OCI-LY1 (cell line): ENCODE results near the gene LSM8.

Source experiments
- CTCF ChIP-seq: fragments of 200-600 bp; sonication (generic), shearing (Covaris generic); IDR thresholded peaks from 2 replicates; pipeline ENCODE4 v1.5.1; 2017; ENCODE audit warnings: mild to moderate bottlenecking, antibody characterized with exemption, low read length, moderate library complexity, mixed read lengths
- EZH2 ChIP-seq: fragments of 200-600 bp; sonication (generic), shearing (Covaris generic); IDR thresholded peaks from 2 replicates; pipeline ENCODE4 v1.8.0; 2017; ENCODE audit warnings: borderline replicate concordance, mixed run types, mild to moderate bottlenecking, antibody characterized with exemption, low read length, moderate library complexity, mixed read lengths

- TF ChIP-seq CTCF (no peak), EZH2 (no peak)
Observed at GRCh38 chr7:118152654-118153053, 31.3 kb upstream of the LSM8 start.
